ENCODE data around the gene TMEM184A. TPM values are rescaled to one million over a fixed set of nuclear protein-coding genes. Genes with fewer than 3 reads are reported as not detected.

TMEM184A gene
- polyA plus RNA-seq, 2 of the 4 experiments (the other 2 are of a cell fraction) = 14.3 to 18.4 TPM

DNA sequence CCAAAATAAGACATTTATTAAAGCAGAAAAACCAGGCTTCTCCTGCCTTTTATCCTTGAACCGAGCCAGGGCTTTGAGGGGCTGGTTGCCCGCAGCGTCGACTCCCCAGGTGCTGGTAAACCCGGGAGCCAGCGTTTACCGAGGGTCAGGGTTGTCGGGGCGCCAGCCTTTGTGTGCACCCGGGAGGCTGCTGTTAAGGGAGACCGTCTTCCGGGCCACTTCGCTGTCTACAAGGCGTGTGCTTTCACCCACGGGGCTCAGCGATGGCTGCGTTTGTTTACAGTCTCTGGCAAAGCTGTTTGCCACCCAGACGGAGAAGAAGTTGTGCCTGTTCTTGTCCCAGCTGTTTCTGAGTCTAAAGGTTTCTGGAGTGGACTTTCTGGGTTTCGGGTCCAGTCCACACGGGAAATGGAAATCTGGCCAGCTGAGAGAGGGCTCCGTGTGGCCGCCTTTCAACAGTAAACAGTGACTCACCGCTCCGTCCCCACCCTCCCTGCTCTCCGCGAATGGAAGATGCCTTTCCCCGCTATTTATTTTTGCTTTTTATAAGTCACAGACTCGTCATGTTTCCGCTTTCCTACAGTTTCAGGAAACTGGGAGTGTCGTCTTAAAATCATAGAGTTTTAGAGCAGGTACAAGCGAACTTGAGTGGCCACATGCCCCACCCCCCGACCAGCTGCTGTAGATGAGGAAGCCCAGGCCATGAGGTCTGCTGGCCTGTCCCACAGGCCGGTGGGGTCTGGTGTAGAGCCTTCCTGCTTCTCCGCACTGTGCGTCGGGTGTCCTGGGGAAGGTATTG, 23.4 kb downstream of the TMEM184A start (continued):
- TF ChIP-seq, protein P1, sequence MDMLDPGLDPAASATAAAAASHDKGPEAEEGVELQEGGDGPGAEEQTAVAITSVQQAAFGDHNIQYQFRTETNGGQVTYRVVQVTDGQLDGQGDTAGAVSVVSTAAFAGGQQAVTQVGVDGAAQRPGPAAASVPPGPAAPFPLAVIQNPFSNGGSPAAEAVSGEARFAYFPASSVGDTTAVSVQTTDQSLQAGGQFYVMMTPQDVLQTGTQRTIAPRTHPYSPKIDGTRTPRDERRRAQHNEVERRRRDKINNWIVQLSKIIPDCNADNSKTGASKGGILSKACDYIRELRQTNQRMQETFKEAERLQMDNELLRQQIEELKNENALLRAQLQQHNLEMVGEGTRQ (IDR thresholded peaks at IDR 0.05) = no peak
- peak; percentile 73 for TF ChIP-seq FOSL2 (IDR thresholded peaks at IDR 0.05)
- TF ChIP-seq FOSL2 (CRISPR knock-in tag; IDR thresholded peaks at IDR 0.05) = peak; percentile 93
- TF ChIP-seq HOXB13 (CRISPR knock-in tag; IDR thresholded peaks at IDR 0.05; ENCODE audit: low read depth) = no peak
- TF ChIP-seq KDM5A (IDR thresholded peaks at IDR 0.05) = no peak
- TF ChIP-seq, protein P2, sequence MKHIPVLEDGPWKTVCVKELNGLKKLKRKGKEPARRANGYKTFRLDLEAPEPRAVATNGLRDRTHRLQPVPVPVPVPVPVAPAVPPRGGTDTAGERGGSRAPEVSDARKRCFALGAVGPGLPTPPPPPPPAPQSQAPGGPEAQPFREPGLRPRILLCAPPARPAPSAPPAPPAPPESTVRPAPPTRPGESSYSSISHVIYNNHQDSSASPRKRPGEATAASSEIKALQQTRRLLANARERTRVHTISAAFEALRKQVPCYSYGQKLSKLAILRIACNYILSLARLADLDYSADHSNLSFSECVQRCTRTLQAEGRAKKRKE (CRISPR knock-in tag; IDR thresholded peaks at IDR 0.05; ENCODE audit: low read depth) = no peak
- TF ChIP-seq TFCP2L1 (CRISPR knock-in tag; IDR thresholded peaks at IDR 0.05) = 0 out of 2 replicates have a peak, but pooled peaks have one; percentile 61
- 0 out of 2 replicates have a peak, but pooled peaks have one; percentile 47 for TF ChIP-seq ZSCAN20 (CRISPR knock-in tag; IDR thresholded peaks at IDR 0.05)
- TF ChIP-seq ZC3H11A (IDR thresholded peaks at IDR 0.05) = no peak
- no peak for TF ChIP-seq FOSB (CRISPR knock-in tag; IDR thresholded peaks at IDR 0.05)
- no peak for TF ChIP-seq CBX8 (IDR thresholded peaks at IDR 0.05)
- TF ChIP-seq FOXS1 (CRISPR knock-in tag; IDR thresholded peaks at IDR 0.05) = no peak; the same call in 1 of the 2 replicates
- no peak; the same call in 1 of the 2 replicates for TF ChIP-seq MYC (IDR thresholded peaks at IDR 0.05; ENCODE audit: borderline replicate concordance, low read length)

DNA sequence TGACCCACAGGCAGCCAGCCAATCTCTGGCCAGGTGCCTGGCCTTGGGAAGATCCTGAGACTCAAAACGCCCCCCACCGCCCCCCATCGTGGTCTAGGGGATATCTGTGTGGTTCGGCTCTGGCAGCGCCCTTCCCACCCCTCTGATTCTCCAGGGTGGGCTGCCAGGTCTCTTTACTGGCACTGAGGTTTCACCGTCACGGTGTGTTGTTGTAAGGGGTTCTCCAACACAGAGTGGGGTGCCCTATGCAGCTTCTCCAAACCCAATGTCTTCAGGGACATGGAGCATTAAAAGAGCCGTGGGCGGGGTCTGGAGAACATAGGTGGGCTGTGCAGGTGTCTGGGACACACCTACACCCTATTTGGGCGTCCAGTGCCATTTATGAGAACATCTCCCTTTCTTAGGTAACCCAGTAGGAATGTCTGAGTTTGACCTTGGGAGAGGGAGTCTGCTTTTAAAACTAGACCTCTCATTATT, 24.0 kb downstream of the TMEM184A start:
- Histone ChIP-seq H3K4me1 (peaks cover 49% of the 10 kb centered on the region), H3K27ac (peak overlapping the region; percentile 97 to 98), H3K4me2 (peak overlapping the region; percentile 98), H3K4me3 (peak overlapping the region; percentile 98), H3K9me3 (no peaks in the 10 kb centered on the region)
- FAIRE-seq (no peak), ATAC-seq (no peak; a peak in 1 of 6 replicates), DNase-seq (ENCODE audit: low read depth in 1 of 2, low spot score in 1 of 2) (peak in 1 of 2 experiments; percentile 69)
- ChIA-PET POLR2A (interaction anchor here (0.9 to 1.3 kb wide), 4 partner anchors 16 to 25 kb away, joined by 3 to 4 read pairs (median 4); partner anchors contain the start of gene TMEM184A), CTCF (interaction anchor here (1.0 to 18.4 kb wide), 4 partner anchors 22 to 29 kb away, joined by 3 to 204 read pairs (median 24); partner anchors contain the start of gene TMEM184A)
- 5% methylated on average over 3 of the region's 10 CpGs for WGBS (ENCODE audit: missing lambda C conversion rate)
- TF ChIP-seq RARB (CRISPR knock-in tag; IDR thresholded peaks at IDR 0.05) (peak; percentile 45; the same call in 1 of the 2 replicates), FOXS1 (CRISPR knock-in tag; IDR thresholded peaks at IDR 0.05) (no peak)

DNA sequence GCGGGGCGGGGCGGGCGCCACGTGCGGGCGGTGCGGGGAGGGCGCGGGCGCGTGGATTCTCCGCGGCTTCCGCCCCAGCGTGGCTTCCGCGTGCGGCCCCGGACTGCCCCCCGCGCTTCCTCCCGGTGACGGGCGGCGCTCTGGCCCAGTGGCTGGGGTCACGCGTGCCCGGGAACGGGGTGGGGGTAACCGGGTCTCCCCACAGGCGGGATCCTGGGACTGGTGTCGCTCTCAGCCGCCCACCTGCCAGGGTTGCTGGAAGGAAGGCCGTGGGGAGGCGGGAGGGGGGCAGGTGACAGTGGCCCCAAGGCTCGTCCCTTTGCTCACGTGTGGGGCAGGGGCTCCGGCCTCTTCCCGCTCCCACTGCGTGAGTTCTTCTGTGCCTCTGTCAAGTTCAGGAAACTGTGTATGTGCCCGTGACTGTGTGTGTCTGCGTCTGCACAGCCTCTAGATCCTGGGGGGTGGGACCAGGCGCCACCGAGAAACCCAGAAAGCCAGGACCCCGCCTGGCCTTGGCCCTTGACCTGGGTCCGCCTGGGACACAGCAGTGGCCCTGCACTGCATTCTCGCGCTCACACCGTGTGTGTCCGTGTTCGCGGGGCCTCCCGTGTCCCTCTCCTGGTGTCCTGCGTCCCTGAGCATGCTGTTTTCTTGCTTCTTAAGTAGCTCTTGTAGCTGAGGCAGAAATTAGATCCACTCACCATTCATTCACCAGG, 24.6 kb downstream of the TMEM184A start:
- POLR2A ChIA-PET = interaction anchor here (1.0 to 1.3 kb wide), 3 partner anchors 16 to 24 kb away, joined by 3 to 4 read pairs (median 4); no protein-coding TSS in a partner anchor
- Histone ChIP-seq H3K9me3 (no peaks in the 10 kb centered on the region), H3K27ac (peak overlapping the region; percentile 97 to 98), H3K4me3 (peak overlapping the region; percentile 98), H3K4me2 (peak overlapping the region; percentile 98), H3K4me1 (peaks cover 50% of the 10 kb centered on the region)
- ATAC-seq (peak in 1 of 2 experiments; percentile 0; a peak in 2 of 6 replicates), DNase-seq (ENCODE audit: low read depth in 1 of 2, low spot score in 1 of 2) (peak in 1 of 2 experiments; percentile 61), FAIRE-seq (no peak)
- WGBS (ENCODE audit: missing lambda C conversion rate) = 1% methylated on average over 22 of the region's 55 CpGs
- CTCF ChIA-PET = interaction anchor here (1.0 to 18.4 kb wide), 3 partner anchors 22 to 25 kb away, joined by 3 to 204 read pairs (median 43); partner anchors contain the start of gene TMEM184A
- TF ChIP-seq RAD21 (conservative IDR thresholded peaks at IDR 0.05 in 1 of 2, IDR thresholded peaks at IDR 0.05 in 1 of 2) (no peak), SMC3 (IDR thresholded peaks at IDR 0.05) (no peak), MAFK (IDR thresholded peaks at IDR 0.05; ENCODE audit: partially characterized antibody) (no peak), CEBPB (IDR thresholded peaks at IDR 0.05) (no peak), HDAC2 (IDR thresholded peaks at IDR 0.05) (no peak), MAZ (IDR thresholded peaks at IDR 0.05; ENCODE audit: borderline replicate concordance, low read depth, low read length) (no peak), TFCP2L1 (CRISPR knock-in tag; IDR thresholded peaks at IDR 0.05) (peak; percentile 61; the same call in 1 of the 2 replicates), TP53 (CRISPR knock-in tag; IDR thresholded peaks at IDR 0.05) (0 out of 2 replicates have a peak, but pooled peaks have one; percentile 24), ZNF302 (CRISPR knock-in tag; IDR thresholded peaks at IDR 0.05) (no peak), CHD4 (IDR thresholded peaks at IDR 0.05; ENCODE audit: borderline replicate concordance) (no peak), NPAS2 (CRISPR knock-in tag; IDR thresholded peaks at IDR 0.05; ENCODE audit: borderline replicate concordance) (no peak)
- TF ChIP-seq, protein P3, sequence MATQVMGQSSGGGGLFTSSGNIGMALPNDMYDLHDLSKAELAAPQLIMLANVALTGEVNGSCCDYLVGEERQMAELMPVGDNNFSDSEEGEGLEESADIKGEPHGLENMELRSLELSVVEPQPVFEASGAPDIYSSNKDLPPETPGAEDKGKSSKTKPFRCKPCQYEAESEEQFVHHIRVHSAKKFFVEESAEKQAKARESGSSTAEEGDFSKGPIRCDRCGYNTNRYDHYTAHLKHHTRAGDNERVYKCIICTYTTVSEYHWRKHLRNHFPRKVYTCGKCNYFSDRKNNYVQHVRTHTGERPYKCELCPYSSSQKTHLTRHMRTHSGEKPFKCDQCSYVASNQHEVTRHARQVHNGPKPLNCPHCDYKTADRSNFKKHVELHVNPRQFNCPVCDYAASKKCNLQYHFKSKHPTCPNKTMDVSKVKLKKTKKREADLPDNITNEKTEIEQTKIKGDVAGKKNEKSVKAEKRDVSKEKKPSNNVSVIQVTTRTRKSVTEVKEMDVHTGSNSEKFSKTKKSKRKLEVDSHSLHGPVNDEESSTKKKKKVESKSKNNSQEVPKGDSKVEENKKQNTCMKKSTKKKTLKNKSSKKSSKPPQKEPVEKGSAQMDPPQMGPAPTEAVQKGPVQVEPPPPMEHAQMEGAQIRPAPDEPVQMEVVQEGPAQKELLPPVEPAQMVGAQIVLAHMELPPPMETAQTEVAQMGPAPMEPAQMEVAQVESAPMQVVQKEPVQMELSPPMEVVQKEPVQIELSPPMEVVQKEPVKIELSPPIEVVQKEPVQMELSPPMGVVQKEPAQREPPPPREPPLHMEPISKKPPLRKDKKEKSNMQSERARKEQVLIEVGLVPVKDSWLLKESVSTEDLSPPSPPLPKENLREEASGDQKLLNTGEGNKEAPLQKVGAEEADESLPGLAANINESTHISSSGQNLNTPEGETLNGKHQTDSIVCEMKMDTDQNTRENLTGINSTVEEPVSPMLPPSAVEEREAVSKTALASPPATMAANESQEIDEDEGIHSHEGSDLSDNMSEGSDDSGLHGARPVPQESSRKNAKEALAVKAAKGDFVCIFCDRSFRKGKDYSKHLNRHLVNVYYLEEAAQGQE (IDR thresholded peaks at IDR 0.05) = no peak; the same call in 1 of the 2 replicates

Data from A549 (cell line).